Stomach (tissue), 9 donors: ENCODE results near the gene FERMT1. TPM values are rescaled to one million over a fixed set of nuclear protein-coding genes. Genes with fewer than 3 reads are reported as not detected.
A peak's percentile ranks its signal among the peaks of the same experiment; 100 is the strongest.

ENCODE experiments used
- DNase-seq, 2 donors: peaks; one replicate each; pipeline versions ENCODE4 v3.0.0 to v3.0.0-alpha.2; 2013 to 2019
- H3K27ac ChIP-seq, 5 donors: fragments of 200-600 bp in 4 of 5; sonication (generic) in 4 of 5; one replicate each; pipeline ENCODE4 v1.5.1; 2013 to 2019; ENCODE audit warnings: mild to moderate bottlenecking in 1 of 5, moderate library complexity in 1 of 5
- H3K27me3 ChIP-seq, 3 donors: fragments of 200-600 bp; sonication (generic); one replicate each; pipeline ENCODE4 v1.5.1; 2017 to 2019; ENCODE audit warnings: mixed run types in 1 of 3
- H3K36me3 ChIP-seq, 4 donors: fragments of 200-600 bp; sonication (generic); 1 replicate in 3 of 4; 2 replicates in 1 of 4; pipeline ENCODE4 v1.5.1; 2016 to 2019
- H3K4me1 ChIP-seq, 4 donors: fragments of 200-600 bp; sonication (generic); one replicate each; pipeline ENCODE4 v1.5.1; 2016 to 2019
- H3K4me3 ChIP-seq, 4 donors: fragments of 200-600 bp; sonication (generic) in 3 of 4; one replicate each; pipeline ENCODE4 v1.5.1; 2016 to 2019; ENCODE audit warnings: mild to moderate bottlenecking in 1 of 4
- H3K9me3 ChIP-seq, 4 donors: fragments of 200-600 bp; sonication (generic); one replicate each; pipeline ENCODE4 v1.5.1; 2016 to 2019
- EP300 ChIP-seq: sonication (generic); formaldehyde crosslinking; IDR thresholded peaks from one replicate; pipeline ENCODE4 v1.6.1; 2017; ENCODE audit warnings: antibody characterized with exemption
- POLR2A ChIP-seq, 4 donors: fragments of 450-650 bp; IDR thresholded peaks; one replicate each; pipeline ENCODE4 v1.6.1; 2016; ENCODE audit warnings: antibody characterized with exemption in 4 of 4, control low read depth in 2 of 4, mild to moderate bottlenecking in 1 of 4, moderate library complexity in 1 of 4
- POLR2AphosphoS5 ChIP-seq, 3 donors: sonication (generic); formaldehyde crosslinking; IDR thresholded peaks; one replicate each; pipeline ENCODE4 v1.6.1; 2016; ENCODE audit warnings: antibody characterized with exemption in 3 of 3
- WGBS, 5 donors: extraction: QIAGEN DNeasy Blood & Tissue Kit in 3 of 5; methylation state at CpG; one replicate each; pipeline versions ENCODE4 v1.1.5 to v1.1.7; 2013 to 2018; 5-methylcytosine and 5-hydroxymethylcytosine counted together
- intact Hi-C: fragments of 100-400 bp; cut with DNase I; formaldehyde crosslinking; loops from one replicate; pipeline ENCODE4 v1.15.1; 2023; ENCODE audit warnings: low total_unique reads
- polyA plus RNA-seq, 3 donors: library from polyadenylated mRNA; stranded (reverse); fragments of 200-250 nt; gene quantifications; one replicate each; pipeline ENCODE4 v1.2.3, GENCODE V29; 2013
- total RNA-seq, 5 donors: library from RNA; depleted of rRNA; stranded (reverse); fragments of >200 nt; gene quantifications; one replicate each; pipeline versions ENCODE4 v1.1.0 to v1.2.3, GENCODE V29; 2014 to 2016
- TF ChIP-seq, protein P1 (sequence below), 7 experiments: fragments of 450-650 bp in 4 of 7; fragments of 200-600 bp in 3 of 7; sonication (generic) in 3 of 7; IDR thresholded peaks; one replicate each; pipeline ENCODE4 v1.5.1; 2016 to 2019; ENCODE audit warnings: antibody characterized with exemption in 7 of 7, control low read depth in 2 of 7, mild to moderate bottlenecking in 1 of 7
- donor health status: healthy with polysubstance abuse.
- donor health status: Bipolar disorder and iron deficiency.
- donor health status: healthy.

FERMT1 gene
- total and polyA plus RNA-seq, 8 donors: 0.45 to 14.5 (median 7.9) TPM

DNA sequence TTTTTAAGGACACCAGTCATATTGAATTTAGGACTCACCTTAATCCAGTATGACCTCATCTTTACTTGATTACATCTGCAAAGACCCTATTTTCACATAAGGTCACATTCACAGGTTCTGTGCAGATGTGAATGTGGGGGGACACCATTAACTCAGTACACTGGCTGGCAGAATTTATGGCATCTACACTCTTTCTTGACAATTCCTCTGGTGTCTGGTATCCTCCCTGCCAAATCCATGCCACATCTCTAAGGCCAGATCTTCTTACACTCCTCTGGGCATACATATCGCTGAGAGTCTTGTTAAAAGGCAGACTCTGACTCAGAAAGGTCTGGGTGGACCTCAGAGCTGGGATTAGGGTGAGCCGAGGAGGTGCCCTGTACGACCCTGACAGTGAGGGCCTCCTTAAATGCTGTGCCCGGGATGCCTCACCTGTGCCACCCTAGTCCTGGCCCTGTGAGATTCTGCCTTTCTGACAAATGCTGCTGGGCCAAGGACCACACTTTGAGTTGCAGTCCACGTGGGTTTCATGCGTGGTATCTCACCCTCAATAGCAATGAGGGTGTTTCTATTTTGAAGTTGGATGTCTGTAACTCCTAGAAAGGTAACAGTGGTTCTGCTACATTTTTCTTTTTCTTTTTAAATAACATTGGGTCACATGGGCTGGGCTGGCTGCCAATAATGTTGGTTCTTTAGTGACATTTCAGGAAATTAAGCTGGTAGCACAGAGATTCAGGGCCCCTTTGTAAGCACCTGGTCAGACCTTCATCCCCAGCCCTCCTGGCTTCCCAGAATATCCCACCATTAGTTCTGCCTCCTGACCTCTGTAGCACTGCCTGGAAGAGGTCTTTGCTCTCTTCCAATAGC is 51.8 kb downstream of the FERMT1 start:
- 52 to 79% (median 70%) methylated on average over 6 of the region's 6 CpGs for WGBS, 5 donors

GRCh38 chr20:6069669-6070068 is 53.2 kb downstream of the FERMT1 start:
- 73 to 91% (median 89%) methylated on average over 2 of the region's 2 CpGs for WGBS, 5 donors
- DNase-seq: no peak
- Histone ChIP-seq H3K4me1 (peaks cover 0 to 38% (median 7%) of the 10 kb centered on the region in 4 donors), H3K27me3 (no peaks in the 10 kb centered on the region), H3K27ac (no peak overlapping the region), H3K36me3 (no peaks in the 10 kb centered on the region), H3K9me3 (no peaks in the 10 kb centered on the region), H3K4me3 (no peak overlapping the region)
- TF ChIP-seq POLR2A (IDR thresholded peaks at IDR 0.05) (no peak), EP300 (no peak), POLR2AphosphoS5 (IDR thresholded peaks at IDR 0.05) (no peak)
- TF ChIP-seq, protein P1, sequence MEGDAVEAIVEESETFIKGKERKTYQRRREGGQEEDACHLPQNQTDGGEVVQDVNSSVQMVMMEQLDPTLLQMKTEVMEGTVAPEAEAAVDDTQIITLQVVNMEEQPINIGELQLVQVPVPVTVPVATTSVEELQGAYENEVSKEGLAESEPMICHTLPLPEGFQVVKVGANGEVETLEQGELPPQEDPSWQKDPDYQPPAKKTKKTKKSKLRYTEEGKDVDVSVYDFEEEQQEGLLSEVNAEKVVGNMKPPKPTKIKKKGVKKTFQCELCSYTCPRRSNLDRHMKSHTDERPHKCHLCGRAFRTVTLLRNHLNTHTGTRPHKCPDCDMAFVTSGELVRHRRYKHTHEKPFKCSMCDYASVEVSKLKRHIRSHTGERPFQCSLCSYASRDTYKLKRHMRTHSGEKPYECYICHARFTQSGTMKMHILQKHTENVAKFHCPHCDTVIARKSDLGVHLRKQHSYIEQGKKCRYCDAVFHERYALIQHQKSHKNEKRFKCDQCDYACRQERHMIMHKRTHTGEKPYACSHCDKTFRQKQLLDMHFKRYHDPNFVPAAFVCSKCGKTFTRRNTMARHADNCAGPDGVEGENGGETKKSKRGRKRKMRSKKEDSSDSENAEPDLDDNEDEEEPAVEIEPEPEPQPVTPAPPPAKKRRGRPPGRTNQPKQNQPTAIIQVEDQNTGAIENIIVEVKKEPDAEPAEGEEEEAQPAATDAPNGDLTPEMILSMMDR (IDR thresholded peaks at IDR 0.05): no peak
- intact Hi-C loops: no loop called here

More for the DNA sequence above, 51.8 kb downstream of the FERMT1 start:
- Histone ChIP-seq H3K9me3 (no peaks in the 10 kb centered on the region), H3K36me3 (peaks cover 0 to 3% (median under 1%) of the 10 kb centered on the region in 4 donors), H3K4me1 (peaks cover 0 to 52% (median 11%) of the 10 kb centered on the region in 4 donors), H3K27ac (peak overlapping the region in 2 of 5 donors; percentile 37 to 38), H3K27me3 (no peaks in the 10 kb centered on the region), H3K4me3 (no peak overlapping the region)
- DNase-seq: peak; percentile 63 to 72
- intact Hi-C loops: no loop called here
- TF ChIP-seq POLR2AphosphoS5 (IDR thresholded peaks at IDR 0.05) (no peak), POLR2A (IDR thresholded peaks at IDR 0.05) (no peak)
- TF ChIP-seq, protein P1 (IDR thresholded peaks at IDR 0.05): no peak

- Histone ChIP-seq H3K36me3 (no peaks in the 10 kb centered on the region), H3K4me3 (no peak overlapping the region), H3K27me3 (no peaks in the 10 kb centered on the region), H3K9me3 (no peaks in the 10 kb centered on the region), H3K4me1 (peaks cover 0 to 29% (median 5%) of the 10 kb centered on the region in 4 donors), H3K27ac (peak overlapping the region; percentile 1 to 75 (median 60))
- TF ChIP-seq, protein P1 (IDR thresholded peaks at IDR 0.05): no peak
- peak in 2 of 3 donors; percentile 64 to 66 for TF ChIP-seq POLR2AphosphoS5 (IDR thresholded peaks at IDR 0.05)
- intact Hi-C loops: no loop called here
- peak; percentile 58 to 75 for DNase-seq
- 31 to 50% (median 38%) methylated on average over 4 of the region's 4 CpGs for WGBS, 5 donors
Observed at GRCh38 chr20:6067763-6068318, 55.0 kb downstream of the FERMT1 start.

DNA sequence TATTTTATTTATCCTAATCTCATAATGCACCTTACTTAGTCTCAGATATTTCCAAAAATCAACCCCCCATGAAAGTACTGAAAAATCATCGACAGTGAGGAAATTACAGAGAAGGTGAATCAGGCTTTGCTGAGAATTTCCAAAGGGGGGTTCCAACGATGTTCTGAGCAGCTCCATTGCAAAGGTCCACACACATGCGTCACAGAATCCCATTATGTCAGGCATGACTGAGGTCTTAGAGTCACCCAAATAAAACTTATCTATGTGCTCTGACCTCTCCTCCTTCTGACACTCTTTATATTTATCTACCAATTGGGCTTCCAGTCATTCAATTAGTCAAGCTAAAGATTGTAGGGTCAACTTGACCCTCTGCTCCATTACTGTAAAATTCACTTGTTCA is 56.2 kb downstream of the FERMT1 start:
- Histone ChIP-seq H3K27ac (no peak overlapping the region), H3K36me3 (no peaks in the 10 kb centered on the region), H3K9me3 (no peaks in the 10 kb centered on the region), H3K4me1 (peaks cover 0 to 29% (median 5%) of the 10 kb centered on the region in 4 donors), H3K4me3 (no peak overlapping the region), H3K27me3 (no peaks in the 10 kb centered on the region)
- DNase-seq: no peak
- WGBS, 5 donors: 58 to 67% (median 65%) methylated on average over 3 of the region's 3 CpGs
- TF ChIP-seq, protein P1 (IDR thresholded peaks at IDR 0.05): no peak
- TF ChIP-seq EP300: no peak
- TF ChIP-seq POLR2AphosphoS5 (IDR thresholded peaks at IDR 0.05): no peak
- TF ChIP-seq POLR2A (IDR thresholded peaks at IDR 0.05): no peak
- intact Hi-C loops: no loop called here
